HG03066 (cell line): Measurements from ENCODE around the gene PSPH.

Source experiments
- ATAC-seq: cut with Tn5 transposase; IDR thresholded peaks from one replicate; pipeline ENCODE4 v1.9.1; 2021; ENCODE audit warnings: low read depth; ENCODE audit not compliant: unreplicated experiment

Gene PSPH

GRCh38 chr7:56007891-56008290, 43.4 kb downstream of the PSPH start:
- no peak for ATAC-seq

- no peak for ATAC-seq
Measured at GRCh38 chr7:56007167-56007652, 44.0 kb downstream of the PSPH start.

GRCh38 chr7:56003749-56004148, 47.5 kb downstream of the PSPH start:
- no peak for ATAC-seq

GRCh38 chr7:55996856-55997500, 54.3 kb downstream of the PSPH start:
- no peak for ATAC-seq

- no peak for ATAC-seq
Measured at GRCh38 chr7:55992346-55992745, 58.9 kb downstream of the PSPH start.

GRCh38 chr7:55983537-55983936, 67.7 kb downstream of the PSPH start:
- ATAC-seq, result no peak

- ATAC-seq, result no peak
Measured at GRCh38 chr7:55980266-55980665, 71.0 kb downstream of the PSPH start.

GRCh38 chr7:55977831-55978230, 73.4 kb downstream of the PSPH start:
- no peak for ATAC-seq

- ATAC-seq, result no peak
Measured at GRCh38 chr7:55975988-55976633, 75.1 kb downstream of the PSPH start.

GRCh38 chr7:55973747-55974250, 77.4 kb downstream of the PSPH start:
- ATAC-seq, result no peak

GRCh38 chr7:55970978-55971377, 80.3 kb downstream of the PSPH start:
- ATAC-seq, result no peak

- ATAC-seq, result no peak
Measured at GRCh38 chr7:55970561-55970960, 80.7 kb downstream of the PSPH start.

GRCh38 chr7:55969391-55969790, 81.9 kb downstream of the PSPH start:
- ATAC-seq, result no peak

- no peak for ATAC-seq
Measured at GRCh38 chr7:55966851-55967250, 84.4 kb downstream of the PSPH start.

- ATAC-seq, result no peak
Measured at GRCh38 chr7:55965805-55966421, 85.3 kb downstream of the PSPH start.

- ATAC-seq, result no peak
Measured at GRCh38 chr7:55965100-55965470, 86.2 kb downstream of the PSPH start.

- ATAC-seq, result peak; percentile 74
Measured at GRCh38 chr7:55964261-55965099, 86.8 kb downstream of the PSPH start, which contains the start of gene NIPSNAP2. TSS of gene NIPSNAP2 (plus strand) at chr7:55964585. CDS start at chr7:55964610, 25 bp downstream.

GRCh38 chr7:55963584-55964168, 87.6 kb downstream of the PSPH start:
- ATAC-seq, result no peak

- no peak for ATAC-seq
Measured at GRCh38 chr7:55962014-55962413, 89.2 kb downstream of the PSPH start.
